HL-60 (cell line): ENCODE measurements around the gene UIMC1.
"Not testable (repeated sequence)": the region's sequence is repeated elsewhere in the genome, so short reads cannot be mapped to it uniquely, and the experiment has no call there.

Experiments
- DNase-seq, 2 experiments: peaks; one replicate each; pipeline ENCODE4 v3.0.0-alpha.2; 2010 to 2020; ENCODE audit warnings: low read depth in 1 of 2, low spot score in 1 of 2
- H3K27ac ChIP-seq: fragments of 250-450 bp; sonication (Bioruptor Pico); replicated peaks from 2 replicates; pipeline ENCODE4 v1.5.1; 2020; ENCODE audit warnings: mild to moderate bottlenecking, moderate library complexity
- H3K27me3 ChIP-seq: fragments of 250-450 bp; sonication (Bioruptor Pico); 2 replicates; pipeline ENCODE4 v1.5.1; 2021; ENCODE audit warnings: mild to moderate bottlenecking, moderate library complexity; ENCODE audit not compliant: insufficient read depth, poor library complexity, severe bottlenecking
- H3K4me3 ChIP-seq: replicated peaks from 2 replicates; pipeline ENCODE4 v1.5.1; 2011; ENCODE audit warnings: mild to moderate bottlenecking, control low read depth, low read length; ENCODE audit not compliant: insufficient read depth
- CTCF ChIP-seq: IDR thresholded peaks from one replicate; pipeline ENCODE4 v1.5.1; 2011; ENCODE audit warnings: low read length, control low read depth, inconsistent platforms; ENCODE audit not compliant: insufficient read depth
- GABPA ChIP-seq: IDR thresholded peaks from 2 replicates; pipeline ENCODE4 v1.6.1; 2012; ENCODE audit warnings: low read depth
- POLR2AphosphoS5 ChIP-seq: IDR thresholded peaks from 2 replicates; pipeline ENCODE4 v1.6.1; 2012; ENCODE audit warnings: low read depth
- REST ChIP-seq: IDR thresholded peaks from 2 replicates; pipeline ENCODE4 v1.6.1; 2012; ENCODE audit warnings: low read depth; ENCODE audit not compliant: insufficient replicate concordance
- SPI1 ChIP-seq: IDR thresholded peaks from 2 replicates; pipeline ENCODE4 v1.6.1; 2012; ENCODE audit warnings: low read depth, mild to moderate bottlenecking, borderline replicate concordance

The UIMC1 gene

GRCh38 chr5:176987583-176987982 lies 19.0 kb downstream of the UIMC1 start:
- TF ChIP-seq REST (no peak), GABPA (no peak), SPI1 (no peak), CTCF (no peak), POLR2AphosphoS5 (no peak)
- Histone ChIP-seq H3K27me3 (no peaks in the 10 kb centered on the region), H3K4me3 (no peak overlapping the region), H3K27ac (no peak overlapping the region)
- DNase-seq, result no peak

- DNase-seq, result no peak
- Histone ChIP-seq H3K27me3 (no peaks in the 10 kb centered on the region), H3K27ac (no peak overlapping the region), H3K4me3 (no peak overlapping the region)
- no peak for TF ChIP-seq GABPA
- TF ChIP-seq CTCF, result no peak
- TF ChIP-seq POLR2AphosphoS5, result no peak
- no peak for TF ChIP-seq REST
- no peak for TF ChIP-seq SPI1
These were observed 20.3 kb downstream of the UIMC1 start for GRCh38 chr5:176986280-176986679.

GRCh38 chr5:176985516-176985915 lies 21.1 kb downstream of the UIMC1 start:
- Histone ChIP-seq H3K4me3 (no peak overlapping the region), H3K27me3 (no peaks in the 10 kb centered on the region), H3K27ac (no peak overlapping the region)
- no peak for DNase-seq
- no peak for TF ChIP-seq SPI1
- no peak for TF ChIP-seq CTCF
- TF ChIP-seq GABPA, result no peak
- no peak for TF ChIP-seq REST
- no peak for TF ChIP-seq POLR2AphosphoS5

GRCh38 chr5:176984176-176984575 lies 22.4 kb downstream of the UIMC1 start:
- H3K27ac ChIP-seq, H3K27me3 ChIP-seq, H3K4me3 ChIP-seq, DNase-seq: not testable (repeated sequence)

GRCh38 chr5:176983593-176983992 lies 23.0 kb downstream of the UIMC1 start:
- not testable (repeated sequence) for DNase-seq, H3K27ac ChIP-seq, H3K27me3 ChIP-seq, H3K4me3 ChIP-seq

- not testable (repeated sequence) for H3K27ac ChIP-seq, H3K4me3 ChIP-seq, H3K27me3 ChIP-seq, DNase-seq
These were observed 23.5 kb downstream of the UIMC1 start for GRCh38 chr5:176983112-176983511.
